Activated CD4-positive, alpha-beta memory T cell treated with anti-CD3 and anti-CD28 coated beads for 36 hours (primary cell): ENCODE results near the gene ZNF536. TPM values are rescaled to one million over a fixed set of nuclear protein-coding genes. Genes with fewer than 3 reads are reported as not detected.

Experiments
- CTCF ChIA-PET: fragments of 350-600 bp; sonication (Branson Sonifier 250); formaldehyde crosslinking; loops from one replicate; lab custom pipeline; 2021; ENCODE audit warnings: antibody characterized with exemption, inconsistent platforms; lab: Charles Lee
- POLR2A ChIA-PET: fragments of 350-600 bp; sonication (Branson Sonifier 250); formaldehyde crosslinking; loops from one replicate; lab custom pipeline; 2021; ENCODE audit warnings: antibody characterized with exemption; lab: Charles Lee
- DNase-seq: peaks from one replicate; pipeline ENCODE4 v3.0.0-alpha.2; 2020
- H3K27ac Mint-ChIP-seq: one replicate; pipeline ENCODE4 v1.8.0; 2021; ENCODE audit warnings: mixed read lengths
- H3K27me3 Mint-ChIP-seq: one replicate; pipeline ENCODE4 v1.8.0; 2021; ENCODE audit warnings: mixed read lengths
- H3K36me3 Mint-ChIP-seq: one replicate; pipeline ENCODE4 v1.8.0; 2021; ENCODE audit warnings: mixed read lengths
- H3K4me1 Mint-ChIP-seq: one replicate; pipeline ENCODE4 v1.8.0; 2021; ENCODE audit warnings: low read depth, mixed read lengths
- H3K4me3 Mint-ChIP-seq: one replicate; pipeline ENCODE4 v1.8.0; 2021; ENCODE audit warnings: mild to moderate bottlenecking, mixed read lengths
- H3K9me3 Mint-ChIP-seq: one replicate; pipeline ENCODE4 v1.8.0; 2021; ENCODE audit warnings: mixed read lengths
- intact Hi-C: fragments of 100-400 bp; cut with micrococcal nuclease; formaldehyde crosslinking; loops from one replicate; pipeline ENCODE4 v1.15.1; 2023
- total RNA-seq, 2 experiments: library from RNA; stranded (reverse); gene quantifications; one replicate each; pipeline ENCODE4 v1.2.3, GENCODE V29; 2021

ZNF536 gene
- total RNA-seq, 2 experiments from 2014 or later = not detected

GRCh38 chr19:30504272-30504671, 132.1 kb downstream of the ZNF536 start:
- Mint-ChIP-seq H3K27me3 (peaks cover 3% of the 10 kb centered on the region), H3K9me3 (no peaks in the 10 kb centered on the region), H3K4me3 (no peak overlapping the region), H3K4me1 (no peaks in the 10 kb centered on the region), H3K36me3 (no peaks in the 10 kb centered on the region), H3K27ac (no peak overlapping the region)
- intact Hi-C loops = no loop called here
- CTCF ChIA-PET = no interaction called here
- POLR2A ChIA-PET = no interaction called here
- no peak for DNase-seq

- H3K4me1 Mint-ChIP-seq = no peaks in the 10 kb centered on the region
- H3K36me3 Mint-ChIP-seq = no peaks in the 10 kb centered on the region
- H3K4me3 Mint-ChIP-seq = no peak overlapping the region
- no peak for DNase-seq
- H3K27ac Mint-ChIP-seq = no peak overlapping the region
- ChIA-PET CTCF (no interaction called here), POLR2A (no interaction called here)
- H3K9me3 Mint-ChIP-seq = no peaks in the 10 kb centered on the region
- H3K27me3 Mint-ChIP-seq = no peaks in the 10 kb centered on the region
- intact Hi-C loops = no loop called here
These were observed 140.2 kb downstream of the ZNF536 start for GRCh38 chr19:30512176-30513081.

- no peak for DNase-seq
- H3K4me3 Mint-ChIP-seq = no peak overlapping the region
- ChIA-PET POLR2A (no interaction called here), CTCF (no interaction called here)
- no peak overlapping the region for H3K27ac Mint-ChIP-seq
- intact Hi-C loops = no loop called here
- H3K4me1 Mint-ChIP-seq = no peaks in the 10 kb centered on the region
- no peaks in the 10 kb centered on the region for H3K9me3 Mint-ChIP-seq
- H3K27me3 Mint-ChIP-seq = no peaks in the 10 kb centered on the region
- no peaks in the 10 kb centered on the region for H3K36me3 Mint-ChIP-seq
These were observed 140.9 kb downstream of the ZNF536 start for GRCh38 chr19:30513082-30513411.

GRCh38 chr19:30516111-30516510, 143.9 kb downstream of the ZNF536 start:
- H3K9me3 Mint-ChIP-seq = no peaks in the 10 kb centered on the region
- POLR2A ChIA-PET = no interaction called here
- no peaks in the 10 kb centered on the region for H3K27me3 Mint-ChIP-seq
- H3K36me3 Mint-ChIP-seq = no peaks in the 10 kb centered on the region
- CTCF ChIA-PET = no interaction called here
- H3K27ac Mint-ChIP-seq = no peak overlapping the region
- intact Hi-C loops = no loop called here
- no peaks in the 10 kb centered on the region for H3K4me1 Mint-ChIP-seq
- no peak overlapping the region for H3K4me3 Mint-ChIP-seq
- DNase-seq = no peak

- DNase-seq = no peak
- H3K36me3 Mint-ChIP-seq = no peaks in the 10 kb centered on the region
- ChIA-PET CTCF (no interaction called here), POLR2A (no interaction called here)
- intact Hi-C loops = no loop called here
- H3K27me3 Mint-ChIP-seq = no peaks in the 10 kb centered on the region
- H3K9me3 Mint-ChIP-seq = no peaks in the 10 kb centered on the region
- no peaks in the 10 kb centered on the region for H3K4me1 Mint-ChIP-seq
- no peak overlapping the region for H3K4me3 Mint-ChIP-seq
- no peak overlapping the region for H3K27ac Mint-ChIP-seq
These were observed 144.3 kb downstream of the ZNF536 start for GRCh38 chr19:30516531-30516930.

- CTCF ChIA-PET = no interaction called here
- no peaks in the 10 kb centered on the region for H3K4me1 Mint-ChIP-seq
- no peaks in the 10 kb centered on the region for H3K9me3 Mint-ChIP-seq
These were observed 146.9 kb downstream of the ZNF536 start for GRCh38 chr19:30518965-30519606.

GRCh38 chr19:30519607-30520205, 147.5 kb downstream of the ZNF536 start:
- Mint-ChIP-seq H3K27ac (no peak overlapping the region), H3K4me3 (no peak overlapping the region), H3K27me3 (no peaks in the 10 kb centered on the region), H3K4me1 (no peaks in the 10 kb centered on the region), H3K9me3 (no peaks in the 10 kb centered on the region), H3K36me3 (no peaks in the 10 kb centered on the region)
- intact Hi-C loops = no loop called here
- ChIA-PET CTCF (no interaction called here), POLR2A (no interaction called here)
- no peak for DNase-seq

More at GRCh38 chr19:30518965-30519606, 146.9 kb downstream of the ZNF536 start:
- intact Hi-C loops = no loop called here
- no peak overlapping the region for H3K4me3 Mint-ChIP-seq
- no peak overlapping the region for H3K27ac Mint-ChIP-seq
- POLR2A ChIA-PET = no interaction called here
- H3K36me3 Mint-ChIP-seq = no peaks in the 10 kb centered on the region
- DNase-seq = no peak
- H3K27me3 Mint-ChIP-seq = no peaks in the 10 kb centered on the region

GRCh38 chr19:30520735-30521479, 148.7 kb downstream of the ZNF536 start:
- intact Hi-C loops = no loop called here
- Mint-ChIP-seq H3K4me3 (no peak overlapping the region), H3K4me1 (no peaks in the 10 kb centered on the region), H3K27ac (no peak overlapping the region), H3K27me3 (no peaks in the 10 kb centered on the region), H3K9me3 (no peaks in the 10 kb centered on the region), H3K36me3 (no peaks in the 10 kb centered on the region)
- CTCF ChIA-PET = no interaction called here
- POLR2A ChIA-PET = no interaction called here
- no peak for DNase-seq

GRCh38 chr19:30521937-30522336, 149.8 kb downstream of the ZNF536 start:
- POLR2A ChIA-PET = no interaction called here
- H3K27me3 Mint-ChIP-seq = no peaks in the 10 kb centered on the region
- intact Hi-C loops = no loop called here
- DNase-seq = no peak
- no peak overlapping the region for H3K27ac Mint-ChIP-seq
- H3K9me3 Mint-ChIP-seq = no peaks in the 10 kb centered on the region
- H3K36me3 Mint-ChIP-seq = no peaks in the 10 kb centered on the region
- H3K4me1 Mint-ChIP-seq = no peaks in the 10 kb centered on the region
- no peak overlapping the region for H3K4me3 Mint-ChIP-seq
- CTCF ChIA-PET = no interaction called here

- intact Hi-C loops = no loop called here
- Mint-ChIP-seq H3K9me3 (no peaks in the 10 kb centered on the region), H3K27ac (no peak overlapping the region), H3K36me3 (no peaks in the 10 kb centered on the region), H3K27me3 (no peaks in the 10 kb centered on the region), H3K4me3 (no peak overlapping the region), H3K4me1 (no peaks in the 10 kb centered on the region)
- ChIA-PET POLR2A (no interaction called here), CTCF (no interaction called here)
- DNase-seq = no peak
These were observed 150.2 kb downstream of the ZNF536 start for GRCh38 chr19:30522341-30522740.

- Mint-ChIP-seq H3K4me1 (no peaks in the 10 kb centered on the region), H3K27ac (no peak overlapping the region), H3K4me3 (no peak overlapping the region), H3K27me3 (no peaks in the 10 kb centered on the region), H3K9me3 (no peaks in the 10 kb centered on the region), H3K36me3 (no peaks in the 10 kb centered on the region)
- ChIA-PET POLR2A (no interaction called here), CTCF (no interaction called here)
- no peak for DNase-seq
- intact Hi-C loops = no loop called here
These were observed 151.6 kb downstream of the ZNF536 start for GRCh38 chr19:30523791-30524190.

- no peaks in the 10 kb centered on the region for H3K4me1 Mint-ChIP-seq
- no peaks in the 10 kb centered on the region for H3K9me3 Mint-ChIP-seq
- no peak for DNase-seq
- intact Hi-C loops = no loop called here
- POLR2A ChIA-PET = no interaction called here
- no peak overlapping the region for H3K27ac Mint-ChIP-seq
- H3K36me3 Mint-ChIP-seq = no peaks in the 10 kb centered on the region
- H3K27me3 Mint-ChIP-seq = no peaks in the 10 kb centered on the region
- H3K4me3 Mint-ChIP-seq = no peak overlapping the region
- CTCF ChIA-PET = no interaction called here
These were observed 153.2 kb downstream of the ZNF536 start for GRCh38 chr19:30525383-30525782.
